CMK (cell line): ENCODE measurements around the gene ACADL.
"Not testable (repeated sequence)": the region's sequence is repeated elsewhere in the genome, so short reads cannot be mapped to it uniquely, and the experiment has no call there.

Source experiments
- DNase-seq: peaks from one replicate; pipeline ENCODE4 v3.0.0-alpha.2; 2010; ENCODE audit warnings: low read depth

Gene ACADL

GRCh38 chr2:210199854-210200253 lies 25.4 kb downstream of the ACADL start:
- no peak for DNase-seq

GRCh38 chr2:210199186-210199765 lies 26.0 kb downstream of the ACADL start:
- DNase-seq = peak; percentile 11

- DNase-seq = no peak
These were observed 26.9 kb downstream of the ACADL start for GRCh38 chr2:210198326-210198725.

DNA sequence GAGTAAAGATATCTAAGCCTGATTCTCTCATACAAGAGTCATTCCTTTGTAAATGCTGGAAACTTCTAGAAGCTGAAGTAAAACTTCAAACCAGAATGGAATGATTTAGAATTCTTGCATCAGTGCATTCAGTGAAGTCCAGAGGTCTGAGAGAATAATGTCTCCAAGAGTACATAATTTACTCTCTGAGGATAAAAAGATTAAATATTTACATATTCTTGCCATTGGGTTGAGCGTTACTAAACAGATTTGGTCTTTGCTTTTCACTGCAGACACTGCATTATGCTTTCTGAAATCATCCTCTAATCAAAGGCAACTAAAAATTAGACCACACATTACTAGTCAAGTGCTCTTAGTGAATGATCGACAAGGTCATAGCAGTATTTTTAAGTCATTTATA lies 27.5 kb downstream of the ACADL start:
- DNase-seq = no peak

GRCh38 chr2:210195101-210195852 lies 30.0 kb downstream of the ACADL start:
- no peak for DNase-seq

GRCh38 chr2:210190345-210190744 lies 34.9 kb downstream of the ACADL start:
- DNase-seq = no peak

DNA sequence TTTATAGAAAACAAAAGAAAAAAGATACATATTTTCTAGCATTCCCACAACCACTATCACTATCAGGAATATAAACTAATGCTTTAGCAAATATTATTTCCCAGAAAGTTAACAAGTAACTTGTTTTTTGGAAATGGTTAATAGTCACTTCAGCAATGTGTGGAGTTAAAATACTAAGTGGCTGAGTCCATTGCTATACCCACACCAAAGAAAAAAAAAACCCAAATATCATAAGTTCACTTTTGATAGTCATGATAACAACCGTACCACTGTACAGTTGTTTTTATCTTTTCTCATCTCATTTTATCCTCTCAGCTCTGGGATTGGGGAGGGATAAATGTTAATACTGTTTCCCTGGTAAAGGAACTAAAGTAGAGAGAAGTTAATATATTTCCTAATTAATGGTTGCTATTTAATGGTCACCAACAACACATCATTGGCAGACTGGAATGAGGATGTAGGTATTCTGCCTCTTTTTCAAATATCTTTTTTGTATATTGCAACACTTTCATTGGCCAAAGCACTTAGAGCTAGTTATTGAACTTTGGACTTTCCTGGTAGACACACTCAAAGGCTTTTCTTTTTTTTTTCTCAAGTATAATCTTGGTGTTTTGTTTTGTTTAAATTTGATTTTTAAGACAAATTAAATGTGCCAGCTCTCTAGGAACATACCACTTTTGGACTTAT lies 35.7 kb downstream of the ACADL start:
- DNase-seq = no peak

DNA sequence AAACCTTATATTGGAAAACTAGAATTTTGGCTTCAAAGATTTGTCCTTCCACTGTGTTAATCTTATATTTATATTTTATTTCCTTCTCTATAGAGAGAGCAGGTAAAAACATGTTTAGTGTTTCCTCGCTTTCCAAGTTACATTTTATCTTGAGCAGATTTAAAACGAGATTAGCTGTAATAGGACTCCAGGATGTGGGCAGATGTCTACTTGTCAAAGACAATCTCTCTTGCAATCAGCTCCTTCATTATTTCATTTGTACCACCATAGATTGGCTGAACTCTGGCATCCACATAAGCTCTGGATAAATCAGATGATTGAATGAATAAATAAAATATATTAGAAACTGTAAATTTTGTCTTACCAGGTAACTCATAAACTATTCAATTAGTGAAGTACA lies 36.5 kb downstream of the ACADL start:
- DNase-seq = no peak

DNA sequence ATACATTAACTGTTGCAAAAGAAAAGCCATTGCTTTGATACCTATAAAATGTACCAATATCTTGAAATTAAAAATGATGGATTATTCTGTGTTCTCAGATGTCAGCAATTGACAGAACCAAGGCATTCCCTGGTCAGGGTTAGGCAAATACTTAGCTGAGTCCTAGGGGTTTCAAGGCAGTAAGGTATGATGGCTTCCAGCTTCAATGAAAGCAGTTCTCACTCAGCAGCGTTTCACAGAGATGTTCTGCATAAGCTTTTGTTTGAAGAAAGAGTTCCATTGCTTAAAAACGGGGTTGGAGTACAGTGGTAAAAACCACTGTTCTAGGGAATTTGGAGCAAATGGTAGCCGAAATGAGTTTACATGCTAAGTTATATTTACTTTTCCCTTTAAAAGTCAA lies 37.1 kb downstream of the ACADL start:
- DNase-seq = no peak

GRCh38 chr2:210183936-210184335 lies 41.3 kb downstream of the ACADL start:
- not testable (repeated sequence) for DNase-seq

DNA sequence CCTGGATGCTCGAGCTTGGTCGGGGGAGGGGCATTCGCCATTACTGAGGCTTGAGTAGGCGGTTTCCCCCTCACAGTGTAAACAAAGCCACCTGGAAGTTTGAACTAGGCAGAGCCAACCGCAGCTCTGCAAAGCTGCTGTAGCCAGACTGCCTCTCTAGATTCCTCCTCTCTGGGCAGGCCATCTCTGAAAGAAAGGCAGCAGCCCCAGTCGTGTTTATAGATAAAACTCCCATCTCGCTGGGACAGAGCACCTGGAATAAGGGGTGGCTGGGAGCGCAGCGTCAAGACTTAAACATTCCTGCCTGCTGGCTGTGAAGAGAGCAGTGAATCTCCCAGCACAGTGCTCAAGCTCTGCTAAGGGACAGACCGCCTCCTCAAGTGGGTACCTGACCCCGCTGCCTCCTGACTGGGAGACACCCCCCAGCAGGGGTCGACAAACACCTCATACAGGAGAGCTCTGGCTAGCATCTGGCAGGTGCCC lies 43.6 kb downstream of the ACADL start:
- DNase-seq = not testable (repeated sequence)

- not testable (repeated sequence) for DNase-seq
These were observed 44.1 kb downstream of the ACADL start for GRCh38 chr2:210181033-210181605.

DNA sequence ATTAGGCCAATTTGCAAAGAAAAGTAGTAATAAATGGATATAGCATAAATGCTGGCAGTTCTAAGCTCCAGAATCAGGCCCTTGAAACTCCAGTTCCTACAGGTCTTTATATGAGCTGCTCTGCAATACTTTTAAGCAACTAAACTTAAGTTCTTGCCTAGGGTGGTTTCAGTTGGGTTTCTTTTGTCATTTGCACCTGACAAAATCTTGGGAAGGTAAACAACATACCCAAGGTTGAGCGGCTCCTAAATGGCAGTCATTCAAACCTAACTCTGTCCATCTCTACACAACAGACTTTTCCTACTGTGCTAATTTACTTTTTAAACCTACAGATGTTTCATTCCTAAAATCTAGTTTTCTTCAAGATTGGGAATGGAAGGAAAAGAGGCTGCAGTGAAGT lies 44.8 kb downstream of the ACADL start:
- DNase-seq = no peak

DNA sequence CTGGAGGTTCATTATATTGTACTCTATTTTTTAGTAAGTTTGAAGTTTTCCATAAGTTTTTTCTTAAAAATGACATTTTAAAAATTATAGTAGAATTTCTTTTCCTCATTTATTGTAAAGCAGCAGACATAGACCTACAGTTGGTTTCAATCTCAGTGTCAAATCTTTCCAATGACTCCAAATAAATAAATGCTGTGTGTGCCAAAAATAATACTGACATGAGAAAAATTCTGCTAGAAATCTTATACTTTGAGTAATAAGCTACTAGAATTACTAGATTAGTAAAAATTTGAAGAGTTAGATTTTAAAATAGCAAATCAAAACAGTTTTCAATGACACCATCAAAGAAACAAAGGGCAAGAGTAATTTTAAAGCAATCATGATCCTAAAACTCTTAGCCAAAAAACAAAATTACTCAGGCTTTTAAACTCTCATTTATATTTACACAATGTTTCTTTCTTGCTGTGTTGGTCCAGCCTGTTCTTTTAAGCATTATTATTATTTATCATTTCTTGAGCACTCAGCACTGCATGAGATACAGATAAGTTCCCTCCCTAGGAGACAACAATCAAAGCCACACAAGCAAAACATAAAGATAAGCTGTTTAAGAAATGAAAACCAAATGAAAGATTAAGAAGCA lies 45.8 kb downstream of the ACADL start:
- DNase-seq = no peak

DNA sequence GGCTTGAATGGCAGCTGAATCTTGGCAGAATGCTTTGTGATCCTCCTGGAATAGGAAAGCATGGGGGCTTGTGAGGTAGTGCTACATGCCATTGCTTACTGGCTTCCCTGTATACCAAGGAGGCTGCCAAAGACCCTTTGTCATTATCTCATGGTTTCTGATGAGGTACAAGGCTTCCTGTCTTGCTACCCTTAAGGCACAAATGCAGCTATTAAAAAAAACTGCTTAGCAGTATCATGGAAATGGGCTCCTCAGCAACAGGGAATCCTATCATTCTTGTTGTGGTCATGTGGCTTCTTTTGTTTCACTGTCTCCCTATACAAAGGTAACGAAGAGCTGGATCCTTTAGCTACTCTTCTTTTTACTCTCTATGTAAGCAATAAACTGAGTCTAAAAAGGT lies 47.5 kb downstream of the ACADL start:
- DNase-seq = no peak

- DNase-seq = not testable (repeated sequence)
These were observed 48.1 kb downstream of the ACADL start for GRCh38 chr2:210177115-210177514.

DNA sequence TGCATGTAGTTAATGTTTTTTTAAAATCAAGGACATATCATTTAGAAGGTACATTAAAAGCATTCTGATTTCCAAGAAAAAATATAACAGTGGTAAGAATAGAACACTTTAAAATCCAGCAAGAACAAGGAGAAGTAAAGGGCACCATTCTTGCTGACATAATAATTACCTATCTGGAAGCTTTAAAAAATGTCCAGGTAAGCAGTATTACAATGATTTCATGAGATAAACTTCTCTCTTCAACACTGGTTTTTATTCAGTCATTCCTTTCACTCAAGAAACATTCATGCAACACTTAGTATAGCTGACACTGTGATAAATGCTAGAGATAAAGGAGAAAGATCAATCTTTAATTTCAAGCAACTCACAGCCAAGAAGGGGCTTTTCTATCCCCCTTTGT lies 51.2 kb downstream of the ACADL start:
- no peak for DNase-seq

- no peak for DNase-seq
These were observed 53.0 kb downstream of the ACADL start for GRCh38 chr2:210172219-210172575.

- peak; percentile 83 for DNase-seq
These were observed 53.7 kb downstream of the ACADL start, which contains the start of gene KANSL1L for GRCh38 chr2:210171309-210172218. TSS of gene KANSL1L (minus strand) at chr2:210171409. CDS start at chr2:210154582, 16,827 bp downstream.

GRCh38 chr2:210170446-210171303 lies 54.6 kb downstream of the ACADL start:
- peak; percentile 87 for DNase-seq

DNA sequence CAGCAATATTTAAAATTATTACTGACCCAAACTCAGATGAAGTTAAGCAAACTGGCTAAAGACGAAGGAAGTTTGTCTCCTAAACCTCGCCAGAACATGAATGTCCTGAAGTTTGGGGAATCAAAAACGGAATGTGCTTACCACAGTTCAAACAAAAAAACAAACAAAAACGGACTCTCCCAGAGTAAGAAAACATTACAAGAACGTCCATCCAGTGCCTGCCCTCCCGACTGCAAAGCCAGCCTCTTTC lies 55.1 kb downstream of the ACADL start:
- DNase-seq = no peak
